Head of caudate nucleus (tissue), 42 donors: ENCODE measurements around the gene MDP1.
"Not testable (repeated sequence)": the region's sequence is repeated elsewhere in the genome, so short reads cannot be mapped to it uniquely, and the experiment has no call there.

Experiments
- DNase-seq, 42 donors: peaks; one replicate each; pipeline versions ENCODE4 v3.0.0 to v3.0.0-alpha.2; 2020 to 2021; ENCODE audit warnings: mixed read lengths in 7 of 42
- intact Hi-C: fragments of 100-400 bp; cut with DNase I; formaldehyde crosslinking; loops from one replicate; pipeline ENCODE4 v1.15.0; 2022

The MDP1 gene

DNA sequence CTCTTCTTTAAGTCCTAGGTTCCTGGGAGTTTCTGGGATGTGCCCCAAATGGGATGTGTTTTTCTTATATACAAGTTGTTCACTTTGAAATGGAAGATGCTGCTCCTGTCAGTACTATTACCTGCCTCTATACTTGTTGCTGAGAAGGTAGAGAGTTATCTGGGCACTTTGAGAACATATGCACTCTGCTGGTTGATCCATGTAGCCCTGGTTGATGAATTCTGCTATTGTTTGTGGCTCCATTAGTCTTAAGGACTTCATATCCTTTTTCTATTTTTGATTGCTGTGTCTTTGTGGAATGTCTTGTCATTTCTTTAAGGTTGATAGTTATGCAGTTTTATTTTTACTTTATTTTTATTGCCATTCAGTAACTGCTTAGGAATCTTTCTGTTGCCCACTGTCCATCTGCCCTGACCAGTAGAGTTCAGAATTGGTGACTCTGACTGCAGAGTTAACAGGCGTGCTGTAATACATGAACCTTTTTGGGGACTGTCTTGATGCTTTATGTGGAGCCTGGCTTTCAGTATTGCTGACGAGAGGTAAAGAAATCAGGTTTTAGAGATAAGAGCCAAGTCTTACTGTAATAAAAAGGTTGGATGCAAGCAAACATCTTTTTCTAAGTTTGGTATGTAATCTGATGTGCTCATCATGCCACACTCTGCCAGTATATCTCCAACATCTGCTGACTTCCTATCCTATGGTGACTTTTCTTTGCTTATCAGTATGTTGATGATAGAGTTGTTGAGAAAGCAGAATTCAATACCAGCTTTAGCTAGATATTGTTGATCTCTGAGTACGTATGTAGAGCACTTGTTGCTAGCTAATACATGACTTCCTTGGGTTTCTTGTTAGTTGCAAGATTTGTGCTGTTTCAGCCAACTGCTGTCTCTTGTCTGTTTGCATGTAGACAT is 18.5 kb upstream of the MDP1 start:
- intact Hi-C loops: no loop called here
- DNase-seq: no peak

DNA sequence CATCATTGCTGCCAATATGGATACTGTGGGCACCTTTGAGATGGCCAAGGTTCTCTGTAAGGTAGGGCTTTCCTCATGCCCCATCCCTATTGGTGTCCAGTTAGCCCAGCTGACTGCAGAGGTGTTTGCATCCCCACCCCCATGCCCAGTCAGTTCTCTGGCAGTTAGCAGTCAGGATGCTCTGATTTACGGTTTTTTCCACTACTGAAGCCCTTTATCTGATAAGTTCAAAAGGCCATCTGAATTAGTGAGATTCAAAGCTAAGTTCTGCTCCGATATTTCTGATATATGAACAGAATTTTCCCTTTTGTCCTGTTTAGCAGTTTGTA is 17.6 kb upstream of the MDP1 start:
- intact Hi-C loops: loop anchor here (2.0 kb wide), 1 partner anchor 17 kb away; the partner anchor contains the start of gene MDP1

GRCh38 chr14:24232645-24233537 is 17.0 kb upstream of the MDP1 start, which contains the start of gene GMPR2:
GMPR2 (plus strand) TSS chr14:24232929; CDS start chr14:24233254, 325 bp downstream.
- DNase-seq: peak in 2 of 42 donors; percentile 12 to 76
- intact Hi-C loops: loop anchor here (2.0 kb wide), 1 partner anchor 16 kb away; the partner anchor contains the start of gene MDP1

More for the DNA sequence above, 17.6 kb upstream of the MDP1 start:
- no peak for DNase-seq

- intact Hi-C loops: loop anchor here (2.0 kb wide), 1 partner anchor 15 kb away; the partner anchor contains the start of gene MDP1
- peak; percentile 87 to 98 (median 95) for DNase-seq
These were observed 16.3 kb upstream of the MDP1 start, which contains the start of gene NEDD8 for GRCh38 chr14:24232121-24232644. NEDD8 (minus strand) TSS chr14:24232367; CDS start chr14:24232267, 100 bp downstream.

DNA sequence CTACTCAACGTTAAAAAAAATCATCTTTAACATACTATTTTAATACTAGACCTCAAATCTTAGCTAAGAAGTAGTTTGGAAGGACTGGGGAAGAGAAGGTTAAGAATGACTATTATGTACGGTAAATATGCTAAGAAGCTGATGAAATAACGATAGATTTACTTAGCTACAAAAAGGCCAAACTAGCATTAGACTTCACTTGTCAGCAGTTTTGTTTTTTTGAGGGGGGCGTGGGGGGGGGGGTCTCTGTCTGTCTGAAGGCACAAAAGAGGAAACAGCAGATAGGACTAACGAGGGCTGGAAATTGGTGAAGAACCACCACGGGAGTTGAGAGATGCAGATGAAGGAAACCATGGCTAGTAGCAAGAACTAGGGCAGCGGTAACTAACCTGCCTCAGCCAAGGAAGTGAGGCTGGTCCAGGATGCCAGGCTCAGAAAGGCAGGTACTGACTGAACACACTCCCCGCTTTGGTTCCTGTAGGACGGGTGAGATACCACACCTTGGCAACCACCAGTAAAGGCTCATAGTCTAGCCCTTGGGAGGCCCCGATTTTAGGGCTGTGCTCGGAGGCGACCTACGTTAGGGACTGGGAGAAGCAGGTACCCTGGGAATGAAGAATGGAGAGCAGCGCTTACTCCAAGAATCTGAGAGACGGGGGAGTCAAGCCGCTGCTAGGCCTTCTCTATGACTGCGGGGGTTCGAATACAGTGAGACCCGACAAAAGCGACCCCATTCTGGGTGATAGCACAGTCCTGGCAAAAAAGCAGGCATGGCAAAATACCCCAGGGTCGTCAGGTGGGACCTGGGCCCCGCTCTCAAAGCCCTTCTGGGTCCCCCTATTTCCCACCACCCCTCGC is 15.6 kb upstream of the MDP1 start:
- DNase-seq: peak in 8 of 42 donors; percentile 7 to 81 (median 23)
- intact Hi-C loops: loop anchor here (2.0 kb wide), 1 partner anchor 15 kb away; the partner anchor contains the start of gene MDP1

- intact Hi-C loops: no loop called here
- DNase-seq: no peak
These were observed 13.0 kb upstream of the MDP1 start for GRCh38 chr14:24228902-24229301.

DNA sequence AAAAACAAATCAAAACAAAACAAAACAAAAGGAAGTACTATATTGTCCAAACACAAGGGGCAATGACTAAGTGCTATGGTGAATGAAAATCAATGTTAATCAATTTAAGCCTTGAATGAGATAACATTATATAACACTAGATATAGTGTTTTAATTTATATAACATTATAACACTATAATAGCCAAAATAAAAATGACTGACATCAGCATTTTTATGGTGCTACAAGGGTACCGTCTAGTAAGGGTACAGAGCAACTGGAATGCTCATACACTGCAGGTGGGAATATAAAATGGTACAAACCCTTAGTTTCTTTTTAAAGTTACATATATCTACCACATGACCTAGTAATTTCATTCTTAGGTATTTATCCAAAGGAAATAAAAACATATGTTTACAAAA is 10.6 kb upstream of the MDP1 start:
- no peak for DNase-seq

DNA sequence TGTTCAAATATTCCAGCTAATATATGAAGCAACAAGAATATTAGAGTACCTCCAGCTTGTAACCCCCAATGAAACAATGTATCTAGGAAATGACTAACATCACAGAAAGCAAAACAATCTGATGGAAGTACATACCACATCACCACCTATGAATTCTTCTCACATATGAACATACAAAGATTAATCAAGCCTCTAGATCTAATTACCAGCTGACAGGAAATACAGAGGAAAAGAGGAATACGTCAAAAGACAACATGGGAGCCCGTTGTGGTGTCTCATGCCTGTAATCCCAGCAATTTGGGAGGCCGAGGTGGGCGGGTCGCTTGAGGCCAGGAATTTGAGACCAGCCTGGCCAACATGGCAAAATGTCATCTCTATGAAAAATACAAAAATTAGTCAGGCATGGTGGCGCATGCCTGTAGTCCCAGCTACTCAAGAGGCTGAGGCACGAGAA is 8.8 kb upstream of the MDP1 start:
- DNase-seq: no peak

More for the DNA sequence above, 10.6 kb upstream of the MDP1 start:
- intact Hi-C loops: no loop called here

DNA sequence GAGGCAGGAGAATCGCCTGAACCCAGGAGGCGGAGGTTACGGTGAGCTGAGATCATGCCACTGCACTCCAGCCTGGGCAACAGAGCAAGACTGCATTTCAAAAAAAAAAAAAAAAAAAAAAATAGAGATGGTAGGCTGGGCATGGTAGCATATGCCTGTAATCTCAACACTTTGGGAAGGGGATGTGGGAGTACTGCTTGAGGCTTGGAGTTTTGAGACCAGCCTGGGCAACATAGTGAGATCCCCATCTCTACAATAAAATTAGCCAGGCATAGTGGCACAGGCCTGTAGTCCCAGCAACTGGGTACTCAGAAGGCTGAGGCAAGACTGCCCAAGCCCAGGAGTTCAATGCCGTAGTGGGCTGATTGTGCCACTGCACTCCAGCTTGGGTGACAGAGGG is 7.1 kb upstream of the MDP1 start:
- peak in 1 of 42 donors; percentile 13 for DNase-seq
- intact Hi-C loops: not testable (repeated sequence)

More for the DNA sequence above, 8.8 kb upstream of the MDP1 start:
- intact Hi-C loops: no loop called here

GRCh38 chr14:24219521-24219920 is 3.7 kb upstream of the MDP1 start:
- intact Hi-C loops: no loop called here

DNA sequence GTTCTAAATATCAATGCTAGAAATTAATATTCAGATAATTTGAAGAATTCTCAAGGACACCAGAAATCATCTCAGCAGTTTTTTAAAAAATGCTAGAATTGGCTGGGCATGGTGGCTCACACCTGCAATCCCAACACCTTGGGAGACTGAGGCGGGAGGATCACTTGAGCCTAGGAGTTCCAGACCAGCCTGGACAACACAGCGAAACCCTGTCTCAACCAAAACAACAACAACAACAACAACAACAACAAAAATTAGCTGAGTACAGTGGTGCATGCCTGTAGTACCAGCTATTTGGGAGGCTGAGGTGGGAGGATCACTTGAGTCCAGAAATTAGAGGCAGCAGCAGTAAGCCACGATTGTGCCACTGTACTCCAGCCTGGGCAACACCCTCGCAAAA is 3.2 kb upstream of the MDP1 start:
- no peak for DNase-seq
- intact Hi-C loops: no loop called here

More at GRCh38 chr14:24219521-24219920, 3.7 kb upstream of the MDP1 start:
- no peak for DNase-seq

DNA sequence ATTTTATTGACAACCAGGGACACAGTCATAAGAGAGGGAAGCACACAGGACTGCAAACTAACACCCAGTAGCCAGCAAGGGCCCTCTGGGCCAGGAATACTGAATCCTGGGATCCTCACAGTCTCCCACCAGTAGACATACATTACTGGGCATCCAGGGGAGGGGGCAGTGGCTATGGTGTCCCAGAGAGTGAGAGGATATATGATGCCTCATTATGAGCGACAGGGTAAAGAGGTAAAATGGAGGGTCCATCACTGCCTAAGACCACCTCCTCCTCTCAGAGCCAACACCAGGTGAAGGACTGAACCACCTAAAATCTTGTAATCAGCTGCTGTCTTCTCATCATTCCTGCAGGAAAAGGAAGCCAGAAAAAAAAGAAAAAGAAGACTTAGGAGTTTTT is 1.0 kb upstream of the MDP1 start:
- intact Hi-C loops: loop anchor here (2.0 kb wide), 1 partner anchor 16 kb away; the partner anchor contains the start of genes GMPR2 and NEDD8
- DNase-seq: not testable (repeated sequence)

DNA sequence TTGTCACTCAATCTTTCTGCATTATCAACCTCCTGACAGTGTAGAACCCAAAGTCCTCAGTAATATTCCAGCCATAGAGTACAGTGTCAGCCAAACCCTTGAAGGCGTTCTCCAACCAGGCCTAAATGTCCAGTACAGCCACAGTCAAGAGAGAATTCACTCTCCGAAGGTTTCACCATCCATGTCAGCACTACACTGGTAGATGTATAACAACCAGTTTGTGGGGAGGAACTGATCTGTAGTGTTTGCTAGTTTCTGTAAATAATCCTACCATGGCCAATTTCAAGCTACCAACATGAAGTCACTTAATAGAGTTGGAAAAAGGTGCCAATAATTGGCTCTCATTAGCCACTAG is 456 bp upstream of the MDP1 start:
- intact Hi-C loops: loop anchor here (2.0 kb wide), 1 partner anchor 16 kb away; the partner anchor contains the start of genes GMPR2 and NEDD8

DNA sequence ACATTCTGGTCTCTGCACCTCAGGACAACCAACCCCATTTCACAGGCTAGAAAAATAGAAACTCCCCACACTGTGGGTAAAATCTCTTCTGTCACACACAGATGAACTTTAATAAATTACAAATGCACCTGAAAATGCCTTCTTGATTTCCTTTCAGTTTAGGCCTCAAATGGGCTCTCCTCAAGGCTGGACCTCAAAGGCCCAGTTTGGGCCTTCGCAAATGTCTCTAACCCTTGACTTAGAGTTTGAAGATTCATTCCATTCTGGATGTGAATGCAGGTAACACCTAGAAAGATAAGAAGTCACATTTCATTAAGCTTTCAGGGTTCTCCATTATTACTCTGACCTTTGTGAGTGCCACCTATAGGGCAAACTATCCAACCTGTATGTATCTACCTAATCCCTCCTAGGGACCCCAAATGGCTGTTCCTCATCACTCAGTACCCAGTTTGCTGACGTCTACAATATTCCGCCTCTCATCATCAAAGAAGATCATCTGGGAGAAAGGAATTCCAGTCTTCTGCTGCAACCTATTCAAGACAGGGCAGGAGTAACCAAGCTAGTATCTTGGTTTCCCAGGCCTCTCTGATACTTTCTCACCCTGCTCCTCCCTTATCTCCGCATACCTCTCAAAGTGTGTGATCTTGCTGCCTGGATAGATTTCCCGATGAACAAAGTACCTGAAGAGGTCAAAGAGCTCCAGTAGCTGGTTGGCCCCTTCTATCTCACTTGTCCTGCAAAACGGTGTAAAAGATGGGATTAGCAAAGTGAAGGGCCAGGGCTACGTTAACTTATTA is 1.8 kb downstream of the MDP1 start:
- intact Hi-C loops: no loop called here
- DNase-seq: peak in 1 of 42 donors; percentile 19

More for the DNA sequence above, 456 bp upstream of the MDP1 start:
- DNase-seq: no peak

- intact Hi-C loops: no loop called here
- DNase-seq: peak; percentile 87 to 97 (median 94)
These were observed 2.7 kb downstream of the MDP1 start, which contains the start of gene CHMP4A for GRCh38 chr14:24212924-24213865. CHMP4A (minus strand) TSS chr14:24213488; CDS start chr14:24213439, 49 bp downstream.

DNA sequence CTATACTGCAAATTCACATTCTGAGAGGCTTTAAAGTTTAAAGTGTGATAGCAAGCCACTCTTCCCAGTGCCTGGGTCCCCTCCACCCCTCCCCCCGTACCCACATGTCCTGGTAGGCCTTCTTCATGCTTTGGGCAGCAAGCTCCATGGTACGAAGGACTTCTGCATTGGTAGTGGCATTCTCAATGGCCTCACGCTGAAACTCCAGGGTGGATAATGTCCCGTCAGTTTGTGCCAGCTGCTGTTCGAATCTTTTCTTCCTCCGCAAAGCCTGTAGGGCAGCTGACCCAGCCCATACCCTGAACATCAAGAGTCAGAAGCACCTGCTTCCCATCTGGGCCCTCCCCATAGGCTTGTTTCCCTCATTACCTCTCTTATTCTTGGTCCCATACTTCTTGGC is 4.6 kb downstream of the MDP1 start:
- DNase-seq: no peak
- intact Hi-C loops: no loop called here
